ENCODE results near the gene SLC6A13.

DNA sequence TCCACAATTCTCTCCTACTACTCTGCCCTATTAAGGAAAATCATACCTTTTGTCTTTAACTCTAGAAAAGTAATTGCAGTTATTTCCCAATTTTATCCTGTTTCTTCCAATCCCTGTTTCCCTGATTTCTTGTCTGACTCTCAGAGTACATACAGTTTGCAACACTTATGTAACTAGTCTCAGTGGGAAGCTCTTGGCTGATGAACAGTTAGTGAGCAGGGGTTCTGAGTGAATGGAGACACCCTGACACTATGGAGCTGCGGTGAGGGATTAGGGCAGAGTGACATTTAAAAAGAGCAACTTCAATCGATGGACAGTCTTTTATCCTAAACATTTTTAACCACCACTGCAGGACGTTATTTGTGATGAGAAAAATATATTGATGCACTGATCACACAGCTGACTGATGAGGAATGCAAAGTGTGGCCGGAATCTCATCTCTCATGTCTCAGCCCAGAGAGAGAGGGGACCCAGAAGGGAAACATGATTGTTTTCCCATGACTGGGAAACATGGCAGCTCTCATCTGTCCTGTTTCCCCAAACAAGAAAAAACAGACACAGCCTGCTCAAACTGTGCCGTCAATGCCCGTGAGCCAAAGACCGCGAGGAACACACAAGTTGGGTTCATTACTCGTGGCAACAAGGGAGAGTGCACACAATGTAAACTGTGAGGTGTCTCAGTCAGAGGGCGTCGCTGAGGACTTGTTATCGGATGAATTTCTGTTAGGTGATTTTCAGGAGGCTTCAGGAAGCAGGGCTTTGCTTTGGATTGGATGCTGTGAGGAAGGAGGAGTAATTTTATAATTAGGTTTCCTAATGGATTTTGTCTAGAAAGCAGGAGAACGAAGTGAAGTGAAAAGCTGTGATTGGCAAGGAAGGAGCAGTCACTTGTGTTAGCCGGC, 5.2 kb upstream of the SLC6A13 start:
- no peak for TF ChIP-seq ZNF292 (CRISPR knock-in tag; IDR thresholded peaks at IDR 0.05; ENCODE audit: borderline replicate concordance, low read depth)
- no peak for TF ChIP-seq MAZ (IDR thresholded peaks at IDR 0.05; ENCODE audit: borderline replicate concordance, low read depth, low read length)
- TF ChIP-seq MAZ (CRISPR knock-in tag; IDR thresholded peaks at IDR 0.05; ENCODE audit: low read depth) = no peak
- TF ChIP-seq PCBP1 (IDR thresholded peaks at IDR 0.05; ENCODE audit: borderline replicate concordance, low read depth, low read length) = no peak
- TF ChIP-seq FOXA1 (IDR thresholded peaks at IDR 0.05) = no peak
- TF ChIP-seq FOXA1 (CRISPR knock-in tag; IDR thresholded peaks at IDR 0.05) = no peak
- TF ChIP-seq MATR3 (CRISPR knock-in tag; IDR thresholded peaks at IDR 0.05) = no peak
- TF ChIP-seq, protein P1, sequence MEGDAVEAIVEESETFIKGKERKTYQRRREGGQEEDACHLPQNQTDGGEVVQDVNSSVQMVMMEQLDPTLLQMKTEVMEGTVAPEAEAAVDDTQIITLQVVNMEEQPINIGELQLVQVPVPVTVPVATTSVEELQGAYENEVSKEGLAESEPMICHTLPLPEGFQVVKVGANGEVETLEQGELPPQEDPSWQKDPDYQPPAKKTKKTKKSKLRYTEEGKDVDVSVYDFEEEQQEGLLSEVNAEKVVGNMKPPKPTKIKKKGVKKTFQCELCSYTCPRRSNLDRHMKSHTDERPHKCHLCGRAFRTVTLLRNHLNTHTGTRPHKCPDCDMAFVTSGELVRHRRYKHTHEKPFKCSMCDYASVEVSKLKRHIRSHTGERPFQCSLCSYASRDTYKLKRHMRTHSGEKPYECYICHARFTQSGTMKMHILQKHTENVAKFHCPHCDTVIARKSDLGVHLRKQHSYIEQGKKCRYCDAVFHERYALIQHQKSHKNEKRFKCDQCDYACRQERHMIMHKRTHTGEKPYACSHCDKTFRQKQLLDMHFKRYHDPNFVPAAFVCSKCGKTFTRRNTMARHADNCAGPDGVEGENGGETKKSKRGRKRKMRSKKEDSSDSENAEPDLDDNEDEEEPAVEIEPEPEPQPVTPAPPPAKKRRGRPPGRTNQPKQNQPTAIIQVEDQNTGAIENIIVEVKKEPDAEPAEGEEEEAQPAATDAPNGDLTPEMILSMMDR (CRISPR knock-in tag; IDR thresholded peaks at IDR 0.05) = no peak
- TF ChIP-seq THAP11 (CRISPR knock-in tag; IDR thresholded peaks at IDR 0.05) = no peak
- TF ChIP-seq, protein P2, sequence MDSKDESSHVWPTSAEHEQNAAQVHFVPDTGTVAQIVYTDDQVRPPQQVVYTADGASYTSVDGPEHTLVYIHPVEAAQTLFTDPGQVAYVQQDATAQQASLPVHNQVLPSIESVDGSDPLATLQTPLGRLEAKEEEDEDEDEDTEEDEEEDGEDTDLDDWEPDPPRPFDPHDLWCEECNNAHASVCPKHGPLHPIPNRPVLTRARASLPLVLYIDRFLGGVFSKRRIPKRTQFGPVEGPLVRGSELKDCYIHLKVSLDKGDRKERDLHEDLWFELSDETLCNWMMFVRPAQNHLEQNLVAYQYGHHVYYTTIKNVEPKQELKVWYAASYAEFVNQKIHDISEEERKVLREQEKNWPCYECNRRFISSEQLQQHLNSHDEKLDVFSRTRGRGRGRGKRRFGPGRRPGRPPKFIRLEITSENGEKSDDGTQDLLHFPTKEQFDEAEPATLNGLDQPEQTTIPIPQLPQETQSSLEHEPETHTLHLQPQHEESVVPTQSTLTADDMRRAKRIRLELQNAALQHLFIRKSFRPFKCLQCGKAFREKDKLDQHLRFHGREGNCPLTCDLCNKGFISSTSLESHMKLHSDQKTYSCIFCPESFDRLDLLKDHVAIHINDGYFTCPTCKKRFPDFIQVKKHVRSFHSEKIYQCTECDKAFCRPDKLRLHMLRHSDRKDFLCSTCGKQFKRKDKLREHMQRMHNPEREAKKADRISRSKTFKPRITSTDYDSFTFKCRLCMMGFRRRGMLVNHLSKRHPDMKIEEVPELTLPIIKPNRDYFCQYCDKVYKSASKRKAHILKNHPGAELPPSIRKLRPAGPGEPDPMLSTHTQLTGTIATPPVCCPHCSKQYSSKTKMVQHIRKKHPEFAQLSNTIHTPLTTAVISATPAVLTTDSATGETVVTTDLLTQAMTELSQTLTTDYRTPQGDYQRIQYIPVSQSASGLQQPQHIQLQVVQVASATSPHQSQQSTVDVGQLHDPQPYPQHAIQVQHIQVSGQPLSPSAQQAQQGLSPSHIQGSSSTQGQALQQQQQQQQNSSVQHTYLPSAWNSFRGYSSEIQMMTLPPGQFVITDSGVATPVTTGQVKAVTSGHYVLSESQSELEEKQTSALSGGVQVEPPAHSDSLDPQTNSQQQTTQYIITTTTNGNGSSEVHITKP (CRISPR knock-in tag; IDR thresholded peaks at IDR 0.05; ENCODE audit: low read depth) = no peak
- no peak for TF ChIP-seq ZFP36 (IDR thresholded peaks at IDR 0.05; ENCODE audit: borderline replicate concordance, low read depth, low read length, partially characterized antibody)
- TF ChIP-seq EP300 (IDR thresholded peaks at IDR 0.05; ENCODE audit: low read depth in 2 of 2, low read length in 2 of 2) = no peak
- no peak for TF ChIP-seq EP300 (CRISPR knock-in tag; IDR thresholded peaks at IDR 0.05; ENCODE audit: borderline replicate concordance)
- no peak for TF ChIP-seq KDM3A (CRISPR knock-in tag; IDR thresholded peaks at IDR 0.05; ENCODE audit: low read depth)
- TF ChIP-seq, protein P3, sequence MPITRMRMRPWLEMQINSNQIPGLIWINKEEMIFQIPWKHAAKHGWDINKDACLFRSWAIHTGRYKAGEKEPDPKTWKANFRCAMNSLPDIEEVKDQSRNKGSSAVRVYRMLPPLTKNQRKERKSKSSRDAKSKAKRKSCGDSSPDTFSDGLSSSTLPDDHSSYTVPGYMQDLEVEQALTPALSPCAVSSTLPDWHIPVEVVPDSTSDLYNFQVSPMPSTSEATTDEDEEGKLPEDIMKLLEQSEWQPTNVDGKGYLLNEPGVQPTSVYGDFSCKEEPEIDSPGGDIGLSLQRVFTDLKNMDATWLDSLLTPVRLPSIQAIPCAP (CRISPR knock-in tag; IDR thresholded peaks at IDR 0.05; ENCODE audit: low read depth) = no peak
